SJSA1 (cell line): ENCODE results near the gene KCNQ1OT1. TPM values are rescaled to one million over a fixed set of nuclear protein-coding genes. Genes with fewer than 3 reads are reported as not detected.

Experiments
- DNase-seq, 2 experiments: peaks; one replicate each; pipeline ENCODE4 v3.0.0-alpha.2; 2015 to 2020; ENCODE audit warnings: low spot score in 2 of 2, low read depth in 1 of 2
- H3K27ac ChIP-seq: fragments of 250-450 bp; sonication (Bioruptor Pico); 2 replicates; pipeline ENCODE4 v1.5.1; 2020; ENCODE audit warnings: mild to moderate bottlenecking, moderate library complexity
- H3K27me3 ChIP-seq: fragments of 250-450 bp; sonication (Bioruptor Pico); replicated peaks from 2 replicates; pipeline ENCODE4 v1.5.1; 2020; ENCODE audit warnings: mild to moderate bottlenecking, moderate library complexity
- H3K36me3 ChIP-seq: fragments of 250-450 bp; sonication (Bioruptor Pico); 2 replicates; pipeline ENCODE4 v1.5.1; 2020; ENCODE audit warnings: mild to moderate bottlenecking
- H3K4me1 ChIP-seq: fragments of 250-450 bp; sonication (Bioruptor Pico); replicated peaks from 2 replicates; pipeline ENCODE4 v1.6.1; 2021; ENCODE audit warnings: mild to moderate bottlenecking
- H3K4me3 ChIP-seq: fragments of 250-450 bp; sonication (Bioruptor Pico); 2 replicates; pipeline ENCODE4 v1.5.1; 2020; ENCODE audit warnings: mild to moderate bottlenecking
- H3K9me3 ChIP-seq: fragments of 250-450 bp; sonication (Bioruptor Pico); replicated peaks from 2 replicates; pipeline ENCODE4 v1.5.1; 2020; ENCODE audit warnings: mild to moderate bottlenecking
- total RNA-seq: library from RNA; depleted of rRNA; stranded (reverse); fragments of >200 nt; shearing (Covaris generic); gene quantifications from 2 replicates; pipeline ENCODE4 v1.2.3, GENCODE V29; 2014

The KCNQ1OT1 gene
- total RNA-seq, 1 experiment from 2014 or later, result 2.1 TPM

DNA sequence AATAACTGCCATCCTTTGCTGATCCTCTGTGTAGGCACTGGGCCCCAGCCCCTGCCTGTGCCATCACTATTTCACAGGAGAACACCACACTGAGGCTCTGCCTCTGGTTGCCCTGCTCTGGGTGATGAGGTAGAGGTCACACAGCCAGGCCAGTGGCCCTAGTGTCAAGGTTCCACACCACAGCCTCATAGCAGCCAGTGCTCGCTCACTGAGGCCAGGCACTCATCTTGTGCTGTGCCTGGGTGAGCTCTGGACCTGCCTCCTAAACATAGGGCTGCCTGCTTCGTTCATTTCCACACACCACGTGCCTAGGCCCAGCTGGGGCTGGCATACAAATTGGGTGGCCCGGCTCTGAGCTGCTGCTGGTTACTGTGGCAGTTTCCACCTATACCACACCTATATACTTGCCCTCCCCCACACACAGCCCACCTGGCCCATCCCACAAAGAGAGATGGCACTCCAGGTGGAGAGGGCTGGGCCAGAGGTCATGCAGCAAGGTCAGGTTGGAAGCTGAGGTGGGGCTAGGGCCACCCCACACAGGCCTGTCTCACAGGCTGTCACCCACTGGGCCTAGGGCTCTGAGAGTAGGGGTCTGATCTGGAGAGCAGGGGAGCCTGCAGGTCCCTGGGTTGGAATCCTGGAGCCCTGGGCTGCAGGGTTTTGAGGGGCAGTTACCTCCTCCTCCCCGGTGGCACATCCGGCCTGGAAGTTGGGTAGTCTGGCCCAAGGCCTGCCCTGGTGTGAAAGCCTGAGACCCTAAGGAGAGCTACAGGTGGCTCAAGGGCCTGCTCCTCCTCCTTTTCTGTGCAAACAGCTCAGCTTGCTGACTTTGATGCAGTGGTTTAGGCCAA is 11.2 kb downstream of the KCNQ1OT1 start:
- peaks cover 71% of the 10 kb centered on the region for H3K36me3 ChIP-seq
- H3K4me1 ChIP-seq, result no peaks in the 10 kb centered on the region
- no peak overlapping the region for H3K27ac ChIP-seq
- no peaks in the 10 kb centered on the region for H3K9me3 ChIP-seq
- DNase-seq, result no peak
- H3K27me3 ChIP-seq, result no peaks in the 10 kb centered on the region
- no peak overlapping the region for H3K4me3 ChIP-seq

- Histone ChIP-seq H3K4me3 (no peak overlapping the region), H3K27ac (no peak overlapping the region), H3K36me3 (peaks cover 67% of the 10 kb centered on the region), H3K9me3 (no peaks in the 10 kb centered on the region), H3K27me3 (no peaks in the 10 kb centered on the region), H3K4me1 (no peaks in the 10 kb centered on the region)
- no peak for DNase-seq
Measured at GRCh38 chr11:2687782-2688191, 12.0 kb downstream of the KCNQ1OT1 start.

- no peaks in the 10 kb centered on the region for H3K27me3 ChIP-seq
- H3K4me3 ChIP-seq, result no peak overlapping the region
- H3K36me3 ChIP-seq, result peaks cover 66% of the 10 kb centered on the region
- H3K9me3 ChIP-seq, result no peaks in the 10 kb centered on the region
- H3K27ac ChIP-seq, result no peak overlapping the region
- H3K4me1 ChIP-seq, result no peaks in the 10 kb centered on the region; the same call in 1 of the 2 replicates
- no peak for DNase-seq
Measured at GRCh38 chr11:2687223-2687530, 12.6 kb downstream of the KCNQ1OT1 start.

- no peak overlapping the region for H3K27ac ChIP-seq
- no peak for DNase-seq
- H3K4me3 ChIP-seq, result no peak overlapping the region
- peaks cover 62% of the 10 kb centered on the region for H3K36me3 ChIP-seq
- H3K4me1 ChIP-seq, result no peaks in the 10 kb centered on the region; the same call in 1 of the 2 replicates
- no peaks in the 10 kb centered on the region for H3K27me3 ChIP-seq
- no peaks in the 10 kb centered on the region for H3K9me3 ChIP-seq
Measured at GRCh38 chr11:2686360-2687222, 13.2 kb downstream of the KCNQ1OT1 start.

DNA sequence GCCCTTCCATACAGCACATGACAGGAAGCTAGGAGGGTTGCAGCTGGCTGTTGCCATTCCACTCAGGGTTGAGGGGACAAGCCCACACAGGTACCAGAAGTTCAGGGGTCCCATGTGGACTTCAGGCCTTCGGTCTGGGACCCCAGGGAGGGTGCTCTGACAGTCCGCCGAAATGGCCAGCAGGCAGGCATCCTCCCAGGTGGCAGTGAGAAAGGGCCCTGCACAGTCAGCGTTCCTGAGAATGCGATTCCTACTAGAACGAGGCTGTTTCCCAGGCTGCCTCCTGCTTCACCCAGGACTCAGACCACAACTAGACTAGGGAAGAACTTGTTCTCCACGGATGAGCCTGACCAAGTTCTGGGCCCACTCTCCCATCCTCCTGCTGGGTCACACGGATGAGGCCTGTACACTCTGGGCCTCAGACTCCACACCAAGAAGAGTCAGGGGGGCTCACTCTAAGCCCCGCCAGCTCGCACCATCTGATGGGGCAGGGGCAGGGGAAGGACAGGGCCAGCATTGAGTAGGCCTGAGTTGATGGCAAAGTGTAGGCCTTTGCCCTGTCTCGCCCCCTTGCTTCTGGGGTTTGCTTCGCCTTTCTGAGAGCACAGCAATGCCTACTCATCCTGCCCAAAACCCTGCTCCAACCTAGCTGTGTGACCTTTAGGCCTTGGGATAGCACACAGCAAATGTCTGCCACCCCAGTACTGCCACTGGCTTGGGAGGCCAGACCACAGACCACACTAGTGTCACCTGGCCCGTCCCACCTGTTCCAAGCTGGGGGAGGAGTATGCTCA is 14.0 kb downstream of the KCNQ1OT1 start:
- no peak for DNase-seq
- Histone ChIP-seq H3K27me3 (no peaks in the 10 kb centered on the region), H3K27ac (no peak overlapping the region), H3K4me1 (no peaks in the 10 kb centered on the region; the same call in 1 of the 2 replicates), H3K4me3 (no peak overlapping the region), H3K9me3 (no peaks in the 10 kb centered on the region), H3K36me3 (peaks cover 55% of the 10 kb centered on the region)

DNA sequence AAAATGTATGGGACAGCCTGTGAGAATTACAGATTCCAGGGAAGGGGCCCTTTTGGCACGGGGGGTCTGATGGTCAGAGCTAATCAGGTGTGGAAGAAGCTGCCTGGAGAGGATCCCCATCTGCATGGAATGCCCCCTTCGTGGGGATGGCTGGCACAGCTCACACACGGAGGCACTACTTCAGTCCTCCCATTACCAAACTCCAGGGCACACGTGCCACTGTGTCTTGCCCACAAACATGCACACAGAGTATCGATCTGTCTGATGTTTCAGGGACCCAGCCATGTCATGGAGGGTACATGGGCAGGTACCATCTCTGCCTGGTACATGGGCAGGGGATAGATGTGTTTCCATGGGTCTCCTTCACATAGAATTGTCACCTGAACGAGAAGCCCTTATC is 14.7 kb downstream of the KCNQ1OT1 start:
- DNase-seq, result no peak
- Histone ChIP-seq H3K9me3 (no peaks in the 10 kb centered on the region), H3K36me3 (peaks cover 50% of the 10 kb centered on the region), H3K27me3 (no peaks in the 10 kb centered on the region), H3K4me3 (no peak overlapping the region), H3K4me1 (no peaks in the 10 kb centered on the region; the same call in 1 of the 2 replicates), H3K27ac (no peak overlapping the region)

GRCh38 chr11:2684581-2684980 is 15.2 kb downstream of the KCNQ1OT1 start:
- no peaks in the 10 kb centered on the region; the same call in 1 of the 2 replicates for H3K4me1 ChIP-seq
- no peak overlapping the region for H3K4me3 ChIP-seq

DNA sequence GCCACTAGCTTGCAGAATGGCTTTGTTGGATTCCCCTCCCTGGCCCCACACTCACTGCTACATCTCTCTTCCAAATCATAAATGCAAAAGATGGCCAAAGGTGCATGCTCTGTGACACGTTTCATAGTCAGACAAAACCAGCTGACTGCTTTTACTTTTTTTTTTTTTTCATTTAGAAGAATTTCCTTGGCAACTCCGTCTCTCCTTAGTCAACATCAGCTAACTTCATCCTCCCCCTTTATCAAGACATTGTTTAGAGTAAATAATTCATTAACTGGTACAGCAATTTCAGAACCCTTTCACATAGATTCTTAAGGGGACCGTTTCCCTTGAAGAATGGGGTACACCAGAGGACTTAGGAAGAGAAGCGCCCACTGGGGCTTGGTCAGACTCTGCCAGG is 16.0 kb downstream of the KCNQ1OT1 start:
- Histone ChIP-seq H3K4me3 (no peak overlapping the region), H3K36me3 (peaks cover 38% of the 10 kb centered on the region), H3K27me3 (no peaks in the 10 kb centered on the region), H3K4me1 (no peaks in the 10 kb centered on the region; the same call in 1 of the 2 replicates), H3K9me3 (no peaks in the 10 kb centered on the region), H3K27ac (no peak overlapping the region)
- no peak for DNase-seq

More at GRCh38 chr11:2684581-2684980, 15.2 kb downstream of the KCNQ1OT1 start:
- Histone ChIP-seq H3K27ac (no peak overlapping the region), H3K27me3 (no peaks in the 10 kb centered on the region), H3K36me3 (peaks cover 45% of the 10 kb centered on the region), H3K9me3 (no peaks in the 10 kb centered on the region)
- no peak for DNase-seq

DNA sequence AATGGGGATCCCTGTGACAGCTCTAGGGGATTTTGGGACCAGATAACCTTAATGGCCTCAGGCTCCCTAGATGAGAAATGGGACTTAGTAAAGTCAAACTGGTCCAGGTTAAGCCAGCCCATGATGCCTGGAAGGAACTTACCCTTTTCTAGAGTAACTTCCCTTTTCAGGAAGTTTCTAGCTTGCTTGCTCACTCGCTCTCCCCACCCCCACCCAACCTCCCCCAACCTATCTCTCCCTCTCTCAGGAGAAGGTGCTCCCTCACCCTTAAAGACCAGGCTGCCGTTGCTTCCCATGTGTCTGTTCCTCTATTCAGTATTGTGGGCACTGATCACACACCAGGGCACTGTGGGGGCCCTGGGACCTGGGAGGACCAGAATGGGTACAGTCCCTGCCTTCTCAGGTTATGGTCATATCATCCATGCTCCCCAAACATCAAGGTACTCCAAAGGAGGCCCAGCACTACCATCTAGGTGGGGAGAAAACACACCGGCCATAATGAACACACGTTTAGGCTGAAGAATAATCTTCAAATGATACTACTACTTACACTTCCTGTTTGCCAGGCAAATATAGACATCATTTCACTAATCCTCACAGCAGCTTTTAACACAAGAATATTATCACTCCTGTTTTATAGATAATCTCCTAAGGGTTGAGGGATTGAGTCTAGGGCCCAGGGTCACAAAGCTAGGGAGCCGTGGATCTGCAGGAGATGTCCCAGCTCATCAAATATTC is 18.2 kb downstream of the KCNQ1OT1 start:
- DNase-seq, result peak in 1 of 2 experiments; percentile 33

GRCh38 chr11:2679011-2679676 is 20.6 kb downstream of the KCNQ1OT1 start:
- Histone ChIP-seq H3K36me3 (peaks cover 11% of the 10 kb centered on the region), H3K27me3 (no peaks in the 10 kb centered on the region), H3K4me1 (peaks cover 4% of the 10 kb centered on the region), H3K4me3 (no peak overlapping the region), H3K9me3 (no peaks in the 10 kb centered on the region), H3K27ac (no peak overlapping the region)
- DNase-seq, result peak in 1 of 2 experiments; percentile 24

More for the DNA sequence above, 18.2 kb downstream of the KCNQ1OT1 start:
- Histone ChIP-seq H3K36me3 (peaks cover 20% of the 10 kb centered on the region), H3K9me3 (no peaks in the 10 kb centered on the region), H3K27me3 (no peaks in the 10 kb centered on the region), H3K4me1 (no peaks in the 10 kb centered on the region; the same call in 1 of the 2 replicates), H3K4me3 (no peak overlapping the region), H3K27ac (no peak overlapping the region)

GRCh38 chr11:2678396-2678795 is 21.4 kb downstream of the KCNQ1OT1 start:
- Histone ChIP-seq H3K27me3 (no peaks in the 10 kb centered on the region), H3K4me1 (peaks cover 10% of the 10 kb centered on the region), H3K36me3 (peaks cover 14% of the 10 kb centered on the region), H3K27ac (no peak overlapping the region), H3K4me3 (no peak overlapping the region), H3K9me3 (no peaks in the 10 kb centered on the region)
- DNase-seq, result no peak

- H3K36me3 ChIP-seq, result peaks cover 18% of the 10 kb centered on the region
- peaks cover 10% of the 10 kb centered on the region for H3K4me1 ChIP-seq
- H3K9me3 ChIP-seq, result no peaks in the 10 kb centered on the region
- H3K27me3 ChIP-seq, result no peaks in the 10 kb centered on the region
- DNase-seq, result no peak
- no peak overlapping the region for H3K4me3 ChIP-seq
- H3K27ac ChIP-seq, result no peak overlapping the region
Measured at GRCh38 chr11:2677127-2677526, 22.7 kb downstream of the KCNQ1OT1 start.
